OCI-LY3 (cell line): Measurements from ENCODE around the gene MBL2.

Experiments used
- H2AFZ ChIP-seq: fragments of 200-600, 300-600 bp; shearing (Covaris generic); 2 replicates; pipeline ENCODE4 v1.6.0; 2014; ENCODE audit warnings: antibody characterized with exemption, low read depth, low read length
- H3K27ac ChIP-seq: fragments of 200-600, 300-600 bp; sonication (generic); 2 replicates; pipeline ENCODE4 v1.5.1; 2014; ENCODE audit warnings: mild to moderate bottlenecking, low read length, moderate library complexity, mixed read lengths
- H3K27me3 ChIP-seq: fragments of 200-600, 300-600 bp; sonication (generic); 2 replicates; pipeline ENCODE4 v1.6.1; 2014; ENCODE audit warnings: low read depth, low read length, mixed read lengths
- H3K36me3 ChIP-seq: fragments of 200-600, 300-600 bp; sonication (generic); replicated peaks from 2 replicates; pipeline ENCODE3; 2014; ENCODE audit warnings: low read depth, low read length, mixed read lengths
- H3K4me1 ChIP-seq: fragments of 300-600, 200-600 bp; sonication (generic); 2 replicates; pipeline ENCODE4 v1.6.1; 2014; ENCODE audit warnings: low read length, mixed read lengths
- H3K4me2 ChIP-seq: fragments of 200-600, 300-600 bp; sonication (generic); 2 replicates; pipeline ENCODE4 v1.6.1; 2014; ENCODE audit warnings: low read length, mixed read lengths
- H3K4me3 ChIP-seq: fragments of 300-600, 200-600 bp; sonication (generic); 2 replicates; pipeline ENCODE4 v1.5.1; 2014; ENCODE audit warnings: antibody characterized with exemption, mild to moderate bottlenecking, low read length, moderate library complexity
- H3K79me2 ChIP-seq: fragments of 300-600, 200-600 bp; shearing (Covaris generic); 2 replicates; pipeline ENCODE4 v1.6.1; 2014; ENCODE audit warnings: mild to moderate bottlenecking, low read length, mixed read lengths
- H3K9ac ChIP-seq: fragments of 300-600, 200-600 bp; shearing (Covaris generic); 2 replicates; pipeline ENCODE4 v1.6.0; 2014; ENCODE audit warnings: mild to moderate bottlenecking, low read length, moderate library complexity
- H3K9me3 ChIP-seq: fragments of 200-600, 300-600 bp; shearing (Covaris generic); 2 replicates; pipeline ENCODE4 v1.6.1; 2014; ENCODE audit warnings: low read length, mixed read lengths; ENCODE audit not compliant: insufficient read depth
- H4K20me1 ChIP-seq: fragments of 200-600, 300-600 bp; sonication (generic); 2 replicates; pipeline ENCODE4 v1.6.1; 2016; ENCODE audit warnings: low read length, mixed read lengths; ENCODE audit not compliant: insufficient read depth
- CTCF ChIP-seq: fragments of 200-600, 300-600 bp; sonication (generic); IDR thresholded peaks from 2 replicates; pipeline ENCODE4 v1.5.1; 2014; ENCODE audit warnings: antibody characterized with exemption, low read length, low read depth
- EZH2phosphoT487 ChIP-seq: fragments of 200-600 bp; shearing (Covaris generic); IDR thresholded peaks from 2 replicates; pipeline ENCODE4 v1.6.1; 2018; ENCODE audit warnings: antibody characterized with exemption, mixed run types, low read depth

MBL2 gene

GRCh38 chr10:52777414-52777813, 4.8 kb upstream of the MBL2 start:
- Histone ChIP-seq H3K4me1 (no peaks in the 10 kb centered on the region), H3K4me3 (no peak overlapping the region), H3K27me3 (no peaks in the 10 kb centered on the region), H3K4me2 (no peak overlapping the region), H3K9ac (no peak overlapping the region), H3K36me3 (no peaks in the 10 kb centered on the region), H3K79me2 (no peaks in the 10 kb centered on the region), H4K20me1 (no peaks in the 10 kb centered on the region), H2AFZ (no peak overlapping the region), H3K27ac (no peak overlapping the region), H3K9me3 (no peaks in the 10 kb centered on the region)
- TF ChIP-seq CTCF = no peak
- no peak for TF ChIP-seq EZH2phosphoT487

GRCh38 chr10:52776471-52776903, 3.9 kb upstream of the MBL2 start:
- Histone ChIP-seq H3K9me3 (no peaks in the 10 kb centered on the region), H3K79me2 (no peaks in the 10 kb centered on the region), H3K4me3 (no peak overlapping the region)

GRCh38 chr10:52775132-52775647, 2.6 kb upstream of the MBL2 start:
- H3K27ac ChIP-seq = no peak overlapping the region
- no peak for TF ChIP-seq CTCF
- H3K36me3 ChIP-seq = no peaks in the 10 kb centered on the region
- no peak overlapping the region for H2AFZ ChIP-seq
- H4K20me1 ChIP-seq = no peaks in the 10 kb centered on the region
- no peak overlapping the region for H3K9ac ChIP-seq
- no peak overlapping the region for H3K4me3 ChIP-seq
- no peak overlapping the region for H3K4me2 ChIP-seq
- H3K79me2 ChIP-seq = no peaks in the 10 kb centered on the region
- no peaks in the 10 kb centered on the region for H3K4me1 ChIP-seq
- no peaks in the 10 kb centered on the region for H3K27me3 ChIP-seq
- H3K9me3 ChIP-seq = no peaks in the 10 kb centered on the region

More at GRCh38 chr10:52776471-52776903, 3.9 kb upstream of the MBL2 start:
- Histone ChIP-seq H2AFZ (no peak overlapping the region), H3K27ac (no peak overlapping the region), H3K4me2 (no peak overlapping the region), H3K9ac (no peak overlapping the region), H4K20me1 (no peaks in the 10 kb centered on the region), H3K4me1 (no peaks in the 10 kb centered on the region), H3K27me3 (no peaks in the 10 kb centered on the region), H3K36me3 (no peaks in the 10 kb centered on the region)
- TF ChIP-seq EZH2phosphoT487 = no peak
- no peak for TF ChIP-seq CTCF

- no peaks in the 10 kb centered on the region for H3K36me3 ChIP-seq
- H3K9me3 ChIP-seq = no peaks in the 10 kb centered on the region
- no peak overlapping the region for H3K9ac ChIP-seq
- no peak overlapping the region for H3K4me3 ChIP-seq
- no peak overlapping the region for H2AFZ ChIP-seq
- H3K79me2 ChIP-seq = no peaks in the 10 kb centered on the region
- no peak overlapping the region for H3K4me2 ChIP-seq
- H3K4me1 ChIP-seq = no peaks in the 10 kb centered on the region
- no peaks in the 10 kb centered on the region for H4K20me1 ChIP-seq
- no peak overlapping the region for H3K27ac ChIP-seq
- no peaks in the 10 kb centered on the region for H3K27me3 ChIP-seq
- no peak for TF ChIP-seq CTCF
- no peak for TF ChIP-seq EZH2phosphoT487
Measured at GRCh38 chr10:52774600-52775106, 2.1 kb upstream of the MBL2 start.
